Stimulated activated CD4-positive, alpha-beta T cell treated with anti-CD3 and anti-CD28 coated beads, Interleukin-12 subunit alpha, Interleukin-12 subunit beta, amount 100 ng/mL, for 24 hours (primary cell): ENCODE results near the gene CNOT10.
"Not testable (repeated sequence)": the region's sequence is repeated elsewhere in the genome, so short reads cannot be mapped to it uniquely, and the experiment has no call there.

Experiments
- DNase-seq, 2 experiments: peaks; one replicate each; pipeline ENCODE4 v3.0.0-alpha.2; 2020; ENCODE audit warnings: low read depth in 2 of 2

Gene CNOT10

GRCh38 chr3:32758375-32758753 is 73.4 kb downstream of the CNOT10 start:
- no peak for DNase-seq

- no peak for DNase-seq
Observed at GRCh38 chr3:32759342-32759741, 74.4 kb downstream of the CNOT10 start.

GRCh38 chr3:32764481-32764880 is 79.5 kb downstream of the CNOT10 start:
- no peak for DNase-seq

GRCh38 chr3:32778389-32778788 is 93.4 kb downstream of the CNOT10 start:
- DNase-seq, result no peak

GRCh38 chr3:32780071-32780734 is 95.2 kb downstream of the CNOT10 start:
- no peak for DNase-seq

GRCh38 chr3:32780735-32781210 is 95.8 kb downstream of the CNOT10 start:
- DNase-seq, result peak in 1 of 2 experiments; percentile 8

- DNase-seq, result peak; percentile 40 to 64
Observed at GRCh38 chr3:32781211-32781968, 96.4 kb downstream of the CNOT10 start.

GRCh38 chr3:32781969-32782270 is 96.9 kb downstream of the CNOT10 start:
- DNase-seq, result not testable (repeated sequence)

- no peak for DNase-seq
Observed at GRCh38 chr3:32782407-32782806, 97.4 kb downstream of the CNOT10 start.

GRCh38 chr3:32791833-32792232 is 106.8 kb downstream of the CNOT10 start:
- no peak for DNase-seq

GRCh38 chr3:32794487-32795308 is 109.7 kb downstream of the CNOT10 start:
- no peak for DNase-seq

GRCh38 chr3:32796384-32796950 is 111.5 kb downstream of the CNOT10 start:
- DNase-seq, result not testable (repeated sequence)

- no peak for DNase-seq
Observed at GRCh38 chr3:32797776-32798175, 112.8 kb downstream of the CNOT10 start.

- not testable (repeated sequence) for DNase-seq
Observed at GRCh38 chr3:32801440-32801839, 116.5 kb downstream of the CNOT10 start.

GRCh38 chr3:32813180-32813579 is 128.2 kb downstream of the CNOT10 start:
- DNase-seq, result no peak

- no peak for DNase-seq
Observed at GRCh38 chr3:32814361-32814760, 129.4 kb downstream of the CNOT10 start.

- no peak for DNase-seq
Observed at GRCh38 chr3:32815841-32816438, 131.0 kb downstream of the CNOT10 start.

GRCh38 chr3:32816439-32817256 is 131.7 kb downstream of the CNOT10 start:
- no peak for DNase-seq

GRCh38 chr3:32817257-32817557 is 132.2 kb downstream of the CNOT10 start:
- DNase-seq, result no peak

- DNase-seq, result no peak
Observed at GRCh38 chr3:32817558-32818228, 132.7 kb downstream of the CNOT10 start, which contains the start of gene TRIM71. Gene TRIM71 (plus strand): TSS chr3:32817997. CDS start chr3:32818081, 84 bp downstream.
